KMS-11 (cell line): ENCODE results near the gene IQGAP2.

Source experiments
- H2AFZ ChIP-seq: fragments of 200-600 bp; sonication (generic); 2 replicates; pipeline ENCODE4 v1.6.1; 2016; ENCODE audit warnings: antibody characterized with exemption, mixed run types, low read depth
- H3K27ac ChIP-seq: fragments of 200-600 bp; sonication (generic); 2 replicates; pipeline ENCODE4 v1.6.1; 2016; ENCODE audit warnings: mild to moderate bottlenecking, mixed run types
- H3K27me3 ChIP-seq: fragments of 200-600 bp; sonication (generic); 2 replicates; pipeline ENCODE4 v1.6.1; 2017; ENCODE audit warnings: mild to moderate bottlenecking, low read depth, mixed run types, moderate library complexity; ENCODE audit not compliant: insufficient read depth
- H3K36me3 ChIP-seq: fragments of 200-600 bp; sonication (generic); 2 replicates; pipeline ENCODE4 v1.6.1; 2017; ENCODE audit warnings: mild to moderate bottlenecking, mixed run types; ENCODE audit not compliant: insufficient read depth
- H3K4me1 ChIP-seq: fragments of 200-600 bp; sonication (generic); 2 replicates; pipeline ENCODE4 v1.6.1; 2016; ENCODE audit warnings: mild to moderate bottlenecking, low read depth, mixed run types; ENCODE audit not compliant: poor library complexity, severe bottlenecking
- H3K4me2 ChIP-seq: fragments of 200-600 bp; sonication (generic); 2 replicates; pipeline ENCODE4 v1.7.0; 2016; ENCODE audit warnings: mild to moderate bottlenecking, mixed run types
- H3K4me3 ChIP-seq: fragments of 200-600 bp; sonication (generic); IDR thresholded peaks from 2 replicates; pipeline ENCODE4 v1.6.1; 2017; ENCODE audit warnings: low read depth, low read length, mixed read lengths; ENCODE audit not compliant: insufficient read depth
- H3K79me2 ChIP-seq: fragments of 200-600 bp; sonication (generic); 2 replicates; pipeline ENCODE4 v1.6.1; 2016; ENCODE audit warnings: low read depth, mixed run types; ENCODE audit not compliant: insufficient read depth
- H3K9ac ChIP-seq: fragments of 200-600 bp; sonication (generic); 2 replicates; pipeline ENCODE4 v1.6.1; 2016; ENCODE audit warnings: mild to moderate bottlenecking, mixed run types
- H4K20me1 ChIP-seq: fragments of 200-600 bp; sonication (generic); 2 replicates; pipeline ENCODE4 v1.6.1; 2016; ENCODE audit warnings: mild to moderate bottlenecking, mixed run types; ENCODE audit not compliant: insufficient read depth
- TF ChIP-seq, protein P1 (sequence below): fragments of 200-600 bp; sonication (generic); conservative IDR thresholded peaks from 2 replicates; pipeline ENCODE4 v1.6.1; 2017; ENCODE audit warnings: low read depth, mild to moderate bottlenecking, antibody characterized with exemption, low read length, moderate library complexity, mixed read lengths

IQGAP2 gene

DNA sequence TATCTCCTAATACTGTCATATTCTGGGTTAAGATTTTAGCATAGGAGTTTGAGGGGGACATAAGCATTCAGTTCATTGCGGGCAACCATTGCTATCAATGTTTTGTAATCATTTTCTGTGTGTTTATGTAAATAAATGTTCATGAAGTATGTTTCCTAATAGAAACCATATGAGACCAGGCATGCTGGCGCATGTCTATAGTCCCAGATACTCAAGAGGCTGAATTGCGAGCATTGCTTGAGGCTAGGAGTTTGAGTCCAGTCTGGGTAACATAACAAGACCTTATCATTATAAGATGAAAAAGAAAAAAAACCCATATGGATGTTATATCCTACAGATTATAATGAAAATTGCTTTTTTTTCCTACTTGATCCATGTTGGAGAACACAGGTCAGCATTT, 129.0 kb downstream of the IQGAP2 start:
- no peak overlapping the region for H3K4me3 ChIP-seq
- no peak overlapping the region for H3K9ac ChIP-seq
- TF ChIP-seq, protein P1, sequence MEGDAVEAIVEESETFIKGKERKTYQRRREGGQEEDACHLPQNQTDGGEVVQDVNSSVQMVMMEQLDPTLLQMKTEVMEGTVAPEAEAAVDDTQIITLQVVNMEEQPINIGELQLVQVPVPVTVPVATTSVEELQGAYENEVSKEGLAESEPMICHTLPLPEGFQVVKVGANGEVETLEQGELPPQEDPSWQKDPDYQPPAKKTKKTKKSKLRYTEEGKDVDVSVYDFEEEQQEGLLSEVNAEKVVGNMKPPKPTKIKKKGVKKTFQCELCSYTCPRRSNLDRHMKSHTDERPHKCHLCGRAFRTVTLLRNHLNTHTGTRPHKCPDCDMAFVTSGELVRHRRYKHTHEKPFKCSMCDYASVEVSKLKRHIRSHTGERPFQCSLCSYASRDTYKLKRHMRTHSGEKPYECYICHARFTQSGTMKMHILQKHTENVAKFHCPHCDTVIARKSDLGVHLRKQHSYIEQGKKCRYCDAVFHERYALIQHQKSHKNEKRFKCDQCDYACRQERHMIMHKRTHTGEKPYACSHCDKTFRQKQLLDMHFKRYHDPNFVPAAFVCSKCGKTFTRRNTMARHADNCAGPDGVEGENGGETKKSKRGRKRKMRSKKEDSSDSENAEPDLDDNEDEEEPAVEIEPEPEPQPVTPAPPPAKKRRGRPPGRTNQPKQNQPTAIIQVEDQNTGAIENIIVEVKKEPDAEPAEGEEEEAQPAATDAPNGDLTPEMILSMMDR = no peak
- no peaks in the 10 kb centered on the region for H3K36me3 ChIP-seq
- H3K4me2 ChIP-seq = no peak overlapping the region
- peaks cover 18% of the 10 kb centered on the region; the same call in 1 of the 2 replicates for H4K20me1 ChIP-seq
- no peaks in the 10 kb centered on the region for H3K27me3 ChIP-seq
- no peak overlapping the region for H2AFZ ChIP-seq
- no peak overlapping the region for H3K27ac ChIP-seq
- H3K79me2 ChIP-seq = peaks cover 83% of the 10 kb centered on the region
- H3K4me1 ChIP-seq = peaks cover 45% of the 10 kb centered on the region

DNA sequence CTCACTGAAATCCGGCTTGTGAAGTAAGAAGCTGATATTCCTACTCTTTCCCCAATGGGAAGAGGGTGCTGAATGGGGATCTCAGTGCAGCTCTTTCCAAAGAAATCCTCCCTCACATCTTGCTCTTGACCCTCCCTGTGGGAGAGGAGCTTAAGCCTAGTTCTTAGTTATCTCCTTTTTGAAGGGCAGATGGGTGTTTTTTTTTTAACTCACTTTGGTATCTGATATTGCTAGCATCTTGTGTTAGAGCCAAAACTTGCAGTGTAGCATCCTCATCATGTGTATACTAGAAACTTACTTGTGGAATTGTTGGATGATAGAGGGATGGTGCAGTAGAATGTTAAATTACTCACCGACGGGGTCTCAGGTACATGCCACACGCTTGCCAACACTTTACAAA, 129.9 kb downstream of the IQGAP2 start:
- peaks cover 83% of the 10 kb centered on the region for H3K79me2 ChIP-seq
- H3K4me1 ChIP-seq = peaks cover 36% of the 10 kb centered on the region
- TF ChIP-seq, protein P1 = no peak
- no peak overlapping the region for H3K4me3 ChIP-seq
- no peak overlapping the region for H3K9ac ChIP-seq
- H3K27ac ChIP-seq = no peak overlapping the region
- H3K36me3 ChIP-seq = no peaks in the 10 kb centered on the region
- no peak overlapping the region for H3K4me2 ChIP-seq
- H3K27me3 ChIP-seq = no peaks in the 10 kb centered on the region
- H4K20me1 ChIP-seq = 0 out of 2 replicates have a peak, but pooled peaks cover 14% of the 10 kb centered on the region
- no peak overlapping the region for H2AFZ ChIP-seq

GRCh38 chr5:76535577-76535976, 132.5 kb downstream of the IQGAP2 start:
- H3K79me2 ChIP-seq = peaks cover 92% of the 10 kb centered on the region
- no peak overlapping the region for H2AFZ ChIP-seq
- H3K4me1 ChIP-seq = peaks cover 15% of the 10 kb centered on the region
- H4K20me1 ChIP-seq = 0 out of 2 replicates have a peak, but pooled peaks cover 8% of the 10 kb centered on the region
- no peak overlapping the region for H3K27ac ChIP-seq
- H3K4me2 ChIP-seq = no peak overlapping the region
- no peak overlapping the region for H3K4me3 ChIP-seq
- H3K9ac ChIP-seq = no peak overlapping the region
- no peaks in the 10 kb centered on the region for H3K36me3 ChIP-seq
- no peaks in the 10 kb centered on the region for H3K27me3 ChIP-seq
- TF ChIP-seq, protein P1 = no peak

DNA sequence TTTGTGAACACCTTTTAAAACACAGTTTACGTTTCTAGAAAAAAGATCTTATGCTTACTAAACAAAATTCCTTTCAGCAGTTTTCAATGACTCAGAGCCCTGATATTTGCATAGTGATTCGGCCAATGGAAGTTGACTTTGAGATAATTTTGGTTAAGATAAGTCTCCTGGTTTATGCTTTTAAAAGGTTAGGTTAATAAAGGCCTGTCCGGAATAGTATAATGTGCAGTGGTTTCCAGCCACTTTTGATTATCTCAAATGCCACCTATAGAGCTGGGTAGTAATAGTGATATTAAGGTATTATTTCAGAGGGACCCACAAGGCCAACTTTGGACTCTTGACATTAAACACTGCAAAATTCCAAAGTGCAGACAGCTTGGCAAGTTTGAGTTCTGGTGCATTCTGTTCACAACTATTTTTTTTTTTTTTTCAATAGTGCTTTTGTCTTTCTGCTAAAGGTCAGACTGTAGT, 134.0 kb downstream of the IQGAP2 start:
- TF ChIP-seq, protein P1 = no peak

More for the DNA sequence above, 134.0 kb downstream of the IQGAP2 start:
- Histone ChIP-seq H3K27me3 (no peaks in the 10 kb centered on the region), H3K4me1 (peaks cover 25% of the 10 kb centered on the region), H4K20me1 (0 out of 2 replicates have a peak, but pooled peaks cover 8% of the 10 kb centered on the region), H3K79me2 (peaks cover 92% of the 10 kb centered on the region), H3K9ac (no peak overlapping the region), H2AFZ (no peak overlapping the region), H3K36me3 (no peaks in the 10 kb centered on the region), H3K4me2 (no peak overlapping the region), H3K4me3 (no peak overlapping the region), H3K27ac (no peak overlapping the region)
